ENCODE results near the gene YWHAG. TPM values are rescaled to one million over a fixed set of nuclear protein-coding genes. Genes with fewer than 3 reads are reported as not detected.

The YWHAG gene
- total and polyA plus RNA-seq, 9 of the 15 experiments (the other 6 are each of a cell fraction or from before 2014, with no cell fraction given): 30.4 to 246 (median 94.5) TPM

- TF ChIP-seq JUN (IDR thresholded peaks at IDR 0.05; ENCODE audit: borderline replicate concordance, low read depth, low read length) (peak; percentile 21; the same call in 1 of the 2 replicates), JUN (CRISPR knock-in tag; IDR thresholded peaks at IDR 0.05; ENCODE audit: borderline replicate concordance) (no peak), ATF7 (IDR thresholded peaks at IDR 0.05) (peak; percentile 59; the same call in 1 of the 2 replicates), E4F1 (CRISPR knock-in tag; IDR thresholded peaks at IDR 0.05; ENCODE audit: borderline replicate concordance) (no peak), CCAR2 (IDR thresholded peaks at IDR 0.05; ENCODE audit: low read depth, low read length) (no peak), RERE (CRISPR knock-in tag; IDR thresholded peaks at IDR 0.05; ENCODE audit: borderline replicate concordance) (no peak), ZBTB1 (CRISPR knock-in tag; IDR thresholded peaks at IDR 0.05; ENCODE audit: borderline replicate concordance, low read depth) (no peak), SOX6 (IDR thresholded peaks at IDR 0.05) (peak; percentile 64), CBX3 (IDR thresholded peaks at IDR 0.05; ENCODE audit: borderline replicate concordance in 1 of 2, low read length in 2 of 2) (peak in 1 of 2 experiments; percentile 57; a peak in 1 of 3 replicates), DNMT1 (IDR thresholded peaks at IDR 0.05) (no peak), FIP1L1 (IDR thresholded peaks at IDR 0.05; ENCODE audit: low read depth, low read length, poor library complexity, severe bottlenecking) (no peak), NR2F6 (CRISPR knock-in tag; IDR thresholded peaks at IDR 0.05) (no peak), STAG1 (CRISPR knock-in tag; IDR thresholded peaks at IDR 0.05; ENCODE audit: borderline replicate concordance) (no peak)
These were observed 55.3 kb downstream of the YWHAG start (continued) for GRCh38 chr7:76303202-76304147.
